ENCODE measurements around the gene ARHGAP10.

ARHGAP10 gene

DNA sequence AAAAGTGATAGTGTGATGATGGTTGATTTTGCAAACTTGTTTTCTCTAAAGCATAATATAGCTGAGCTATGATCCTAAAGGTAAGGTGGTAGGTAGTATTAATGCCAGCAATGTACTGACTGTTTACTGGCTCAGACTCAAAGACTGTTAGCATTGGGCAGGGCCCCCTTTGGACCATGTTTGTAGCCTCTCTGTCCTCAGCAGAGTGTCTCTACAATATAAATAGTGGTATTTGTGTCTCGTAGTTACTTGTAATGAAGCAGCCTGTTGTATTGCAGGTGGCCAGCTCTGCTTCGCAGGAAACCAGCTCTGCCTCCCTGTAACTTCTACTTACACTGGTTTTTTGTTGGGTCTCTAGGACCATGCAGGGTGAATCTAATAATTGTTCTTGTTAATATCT is 70.5 kb downstream of the ARHGAP10 start:
- H3K4me3 ChIP-seq (ENCODE audit: low read depth, low read length) = no peak overlapping the region
- no peak for DNase-seq (ENCODE audit: low read depth)
- TF ChIP-seq, protein P1, sequence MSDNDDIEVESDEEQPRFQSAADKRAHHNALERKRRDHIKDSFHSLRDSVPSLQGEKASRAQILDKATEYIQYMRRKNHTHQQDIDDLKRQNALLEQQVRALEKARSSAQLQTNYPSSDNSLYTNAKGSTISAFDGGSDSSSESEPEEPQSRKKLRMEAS (IDR thresholded peaks at IDR 0.05; ENCODE audit: low read depth, low read length) = no peak
- TF ChIP-seq MYC (IDR thresholded peaks at IDR 0.05; ENCODE audit: low read depth, low read length) = no peak
- TF ChIP-seq POLR2A (IDR thresholded peaks at IDR 0.05; ENCODE audit: extremely low read depth, insufficient read length) = no peak
- TF ChIP-seq, protein P2, sequence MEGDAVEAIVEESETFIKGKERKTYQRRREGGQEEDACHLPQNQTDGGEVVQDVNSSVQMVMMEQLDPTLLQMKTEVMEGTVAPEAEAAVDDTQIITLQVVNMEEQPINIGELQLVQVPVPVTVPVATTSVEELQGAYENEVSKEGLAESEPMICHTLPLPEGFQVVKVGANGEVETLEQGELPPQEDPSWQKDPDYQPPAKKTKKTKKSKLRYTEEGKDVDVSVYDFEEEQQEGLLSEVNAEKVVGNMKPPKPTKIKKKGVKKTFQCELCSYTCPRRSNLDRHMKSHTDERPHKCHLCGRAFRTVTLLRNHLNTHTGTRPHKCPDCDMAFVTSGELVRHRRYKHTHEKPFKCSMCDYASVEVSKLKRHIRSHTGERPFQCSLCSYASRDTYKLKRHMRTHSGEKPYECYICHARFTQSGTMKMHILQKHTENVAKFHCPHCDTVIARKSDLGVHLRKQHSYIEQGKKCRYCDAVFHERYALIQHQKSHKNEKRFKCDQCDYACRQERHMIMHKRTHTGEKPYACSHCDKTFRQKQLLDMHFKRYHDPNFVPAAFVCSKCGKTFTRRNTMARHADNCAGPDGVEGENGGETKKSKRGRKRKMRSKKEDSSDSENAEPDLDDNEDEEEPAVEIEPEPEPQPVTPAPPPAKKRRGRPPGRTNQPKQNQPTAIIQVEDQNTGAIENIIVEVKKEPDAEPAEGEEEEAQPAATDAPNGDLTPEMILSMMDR (IDR thresholded peaks at IDR 0.05; ENCODE audit: low read depth, low read length) = no peak

DNA sequence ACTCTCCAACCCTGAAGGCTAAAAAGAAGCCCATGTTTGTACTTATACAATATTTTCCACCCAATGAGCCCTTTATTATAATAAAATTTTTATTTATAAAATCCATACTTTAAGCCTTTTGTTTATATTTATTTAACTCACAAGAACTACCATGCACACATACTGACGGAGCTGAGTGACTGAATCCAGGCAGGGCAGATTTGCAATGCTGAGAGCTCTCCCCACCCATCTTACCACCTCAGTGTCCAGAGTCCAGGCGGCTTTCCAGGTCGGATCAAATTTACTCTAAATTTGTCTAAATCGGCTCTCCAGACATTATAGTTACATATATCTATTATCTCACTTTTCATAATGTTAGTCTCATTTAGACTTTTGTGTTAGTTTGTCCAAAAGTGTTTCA is 74.1 kb downstream of the ARHGAP10 start:
- DNase-seq (ENCODE audit: low read depth) = no peak
- no peak overlapping the region for H3K4me3 ChIP-seq (ENCODE audit: low read depth, low read length)
- TF ChIP-seq, protein P2 (IDR thresholded peaks at IDR 0.05; ENCODE audit: low read depth, low read length) = no peak
- TF ChIP-seq MYC (IDR thresholded peaks at IDR 0.05; ENCODE audit: low read depth, low read length) = no peak
- no peak for TF ChIP-seq POLR2A (IDR thresholded peaks at IDR 0.05; ENCODE audit: extremely low read depth, insufficient read length)
- TF ChIP-seq, protein P1 (IDR thresholded peaks at IDR 0.05; ENCODE audit: low read depth, low read length) = no peak

DNA sequence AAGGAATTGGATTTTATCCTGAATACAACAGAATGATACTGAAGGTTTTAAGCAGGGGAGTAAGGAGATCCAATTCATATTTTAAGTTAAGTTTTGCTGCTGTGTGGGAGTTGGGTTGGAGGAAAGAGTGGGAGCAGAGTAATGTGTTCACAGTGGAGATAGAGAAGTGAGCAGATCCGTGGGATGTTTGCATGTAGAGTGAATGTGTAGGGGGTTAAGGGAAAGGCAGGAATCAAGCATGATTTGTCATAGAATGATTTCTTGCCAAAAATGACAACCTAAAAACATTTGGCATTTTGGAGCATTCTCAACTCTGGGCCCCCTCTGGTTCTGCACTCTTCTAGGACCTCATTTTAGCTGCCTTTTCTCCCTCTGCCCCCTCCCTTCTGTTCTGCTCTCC is 76.6 kb downstream of the ARHGAP10 start:
- no peak for DNase-seq (ENCODE audit: low read depth)
- TF ChIP-seq, protein P1 (IDR thresholded peaks at IDR 0.05; ENCODE audit: low read depth, low read length) = no peak
- no peak for TF ChIP-seq MYC (IDR thresholded peaks at IDR 0.05; ENCODE audit: low read depth, low read length)
- TF ChIP-seq POLR2A (IDR thresholded peaks at IDR 0.05; ENCODE audit: extremely low read depth, insufficient read length) = no peak
- TF ChIP-seq, protein P2 (IDR thresholded peaks at IDR 0.05; ENCODE audit: low read depth, low read length) = no peak
- no peak overlapping the region for H3K4me3 ChIP-seq (ENCODE audit: low read depth, low read length)

DNA sequence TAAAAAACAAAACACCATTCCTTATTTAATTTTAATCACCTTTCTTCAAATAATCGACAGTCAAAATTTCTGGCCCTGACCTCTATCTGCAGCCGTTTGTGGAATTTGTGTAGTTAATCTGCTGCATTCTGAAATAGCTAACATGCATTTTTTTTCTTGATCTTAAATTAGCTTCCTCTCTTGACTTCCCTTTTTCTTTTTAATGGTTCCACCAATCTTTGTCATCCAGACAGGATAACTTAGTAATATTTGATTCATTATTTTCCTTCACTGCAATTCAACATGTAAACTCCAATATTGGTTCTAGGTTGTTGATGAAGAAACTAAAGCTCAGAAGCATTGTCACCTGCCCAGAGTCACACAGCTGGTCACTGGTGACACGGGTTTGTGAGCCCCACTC is 77.3 kb downstream of the ARHGAP10 start:
- DNase-seq (ENCODE audit: low read depth) = no peak
- H3K4me3 ChIP-seq (ENCODE audit: low read depth, low read length) = no peak overlapping the region
- TF ChIP-seq, protein P2 (IDR thresholded peaks at IDR 0.05; ENCODE audit: low read depth, low read length) = no peak
- TF ChIP-seq MYC (IDR thresholded peaks at IDR 0.05; ENCODE audit: low read depth, low read length) = no peak
- TF ChIP-seq, protein P1 (IDR thresholded peaks at IDR 0.05; ENCODE audit: low read depth, low read length) = no peak
- TF ChIP-seq POLR2A (IDR thresholded peaks at IDR 0.05; ENCODE audit: extremely low read depth, insufficient read length) = no peak

DNA sequence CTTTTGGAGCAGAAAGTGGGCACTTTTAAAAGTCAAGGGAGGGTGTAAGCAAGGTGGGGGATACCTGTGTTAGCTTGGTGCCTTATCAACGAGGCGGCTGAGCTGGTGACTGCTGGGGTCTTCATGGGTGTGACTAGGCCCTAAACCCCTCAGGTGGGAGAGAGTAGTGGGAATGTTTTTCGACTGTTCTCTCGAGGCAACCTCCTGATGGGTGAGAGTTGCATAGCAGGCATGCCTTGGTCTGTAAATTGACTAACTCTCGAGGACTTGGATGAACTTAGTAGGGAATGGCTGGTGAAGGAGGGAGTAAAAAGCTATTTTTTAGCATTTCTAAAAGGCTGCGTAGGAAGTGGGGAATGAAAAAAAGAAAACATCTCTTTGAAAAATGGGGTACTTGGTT is 80.0 kb downstream of the ARHGAP10 start:
- no peak overlapping the region for H3K4me3 ChIP-seq (ENCODE audit: low read depth, low read length)
- DNase-seq (ENCODE audit: low read depth) = no peak
- TF ChIP-seq, protein P1 (IDR thresholded peaks at IDR 0.05; ENCODE audit: low read depth, low read length) = no peak
- TF ChIP-seq MYC (IDR thresholded peaks at IDR 0.05; ENCODE audit: low read depth, low read length) (no peak), POLR2A (IDR thresholded peaks at IDR 0.05; ENCODE audit: extremely low read depth, insufficient read length) (no peak)
- TF ChIP-seq, protein P2 (IDR thresholded peaks at IDR 0.05; ENCODE audit: low read depth, low read length) = no peak

All from NB4 (cell line).